A673 (cell line): ENCODE measurements around the gene FABP3. TPM values are rescaled to one million over a fixed set of nuclear protein-coding genes. Genes with fewer than 3 reads are reported as not detected.

Experiments
- BruUV-seq: library from RNA; stranded (reverse); fragments of 400-500 nt; replicated peaks from 2 replicates; lab custom pipeline; 2021; lab: Mats Ljungman, UMichigan
- CTCF ChIA-PET: fragments of 300-600 bp; sonication (Branson Sonifier 250); formaldehyde crosslinking; loops from one replicate; lab custom pipeline; 2022; ENCODE audit warnings: antibody characterized with exemption; lab: Charles Lee
- POLR2A ChIA-PET: fragments of 300-600 bp; sonication (Branson Sonifier 250); formaldehyde crosslinking; loops from one replicate; lab custom pipeline; 2022; ENCODE audit warnings: antibody characterized with exemption; ENCODE audit not compliant: low non-redundant PET; lab: Charles Lee
- DNase-seq: peaks from one replicate; pipeline ENCODE4 v3.0.0-alpha.2; 2015; ENCODE audit warnings: low spot score
- H3K27ac ChIP-seq: fragments of 200-600 bp; sonication (generic); 2 replicates; pipeline ENCODE4 v1.5.1; 2016; ENCODE audit warnings: mixed run types, low read depth, mild to moderate bottlenecking, mixed read lengths, antibody characterized with exemption, low read length; ENCODE audit not compliant: poor library complexity, severe bottlenecking
- H3K27me3 ChIP-seq: fragments of 200-600 bp; sonication (generic); replicated peaks from 2 replicates; pipeline ENCODE4 v1.6.1; 2017; ENCODE audit warnings: mixed run types, low read depth, mild to moderate bottlenecking, mixed read lengths, antibody characterized with exemption, low read length; ENCODE audit not compliant: insufficient read depth, poor library complexity
- H3K36me3 ChIP-seq: fragments of 200-600 bp; sonication (generic); 2 replicates; pipeline ENCODE4 v1.6.1; 2016; ENCODE audit warnings: mixed run types, mild to moderate bottlenecking, mixed read lengths, antibody characterized with exemption, low read length; ENCODE audit not compliant: insufficient read depth, poor library complexity, severe bottlenecking
- H3K4me1 ChIP-seq: fragments of 200-600 bp; sonication (generic); 2 replicates; pipeline ENCODE4 v1.6.1; 2017; ENCODE audit warnings: mixed run types, mild to moderate bottlenecking, mixed read lengths, antibody characterized with exemption, low read length; ENCODE audit not compliant: insufficient read depth, poor library complexity, severe bottlenecking
- H3K4me3 ChIP-seq: fragments of 200-600 bp; sonication (generic); 2 replicates; pipeline ENCODE4 v1.5.1; 2016; ENCODE audit warnings: low read depth, mixed run types, mild to moderate bottlenecking, mixed read lengths, low read length; ENCODE audit not compliant: poor library complexity, severe bottlenecking
- H3K9me3 ChIP-seq: fragments of 200-600 bp; sonication (generic); 2 replicates; pipeline ENCODE4 v1.6.1; 2016; ENCODE audit warnings: mixed run types, low read depth, mild to moderate bottlenecking, mixed read lengths, antibody characterized with exemption, low read length; ENCODE audit not compliant: poor library complexity, severe bottlenecking
- CTCF ChIP-seq: fragments of 300-800, 200-600 bp; sonication (generic); conservative IDR thresholded peaks from 2 replicates; pipeline ENCODE4 v1.5.1; 2017; ENCODE audit warnings: low read depth, mild to moderate bottlenecking, antibody characterized with exemption, low read length, moderate library complexity, mixed read lengths
- EZH2 ChIP-seq: fragments of 200-600 bp; sonication (generic); IDR thresholded peaks from 2 replicates; pipeline ENCODE4 v1.6.1; 2017; ENCODE audit warnings: borderline replicate concordance, low read depth, mild to moderate bottlenecking, mixed read lengths, antibody characterized with exemption, low read length; ENCODE audit not compliant: poor library complexity, severe bottlenecking
- intact Hi-C: fragments of 100-400 bp; cut with micrococcal nuclease; formaldehyde crosslinking; loops from one replicate; pipeline ENCODE4 v1.10.0; 2022; ENCODE audit not compliant: unreplicated experiment
- total RNA-seq: library from RNA; stranded (reverse); gene quantifications from 2 replicates; pipeline ENCODE4 v1.2.3, GENCODE V29; 2021

The FABP3 gene
- total RNA-seq, 1 experiment from 2014 or later = not detected

DNA sequence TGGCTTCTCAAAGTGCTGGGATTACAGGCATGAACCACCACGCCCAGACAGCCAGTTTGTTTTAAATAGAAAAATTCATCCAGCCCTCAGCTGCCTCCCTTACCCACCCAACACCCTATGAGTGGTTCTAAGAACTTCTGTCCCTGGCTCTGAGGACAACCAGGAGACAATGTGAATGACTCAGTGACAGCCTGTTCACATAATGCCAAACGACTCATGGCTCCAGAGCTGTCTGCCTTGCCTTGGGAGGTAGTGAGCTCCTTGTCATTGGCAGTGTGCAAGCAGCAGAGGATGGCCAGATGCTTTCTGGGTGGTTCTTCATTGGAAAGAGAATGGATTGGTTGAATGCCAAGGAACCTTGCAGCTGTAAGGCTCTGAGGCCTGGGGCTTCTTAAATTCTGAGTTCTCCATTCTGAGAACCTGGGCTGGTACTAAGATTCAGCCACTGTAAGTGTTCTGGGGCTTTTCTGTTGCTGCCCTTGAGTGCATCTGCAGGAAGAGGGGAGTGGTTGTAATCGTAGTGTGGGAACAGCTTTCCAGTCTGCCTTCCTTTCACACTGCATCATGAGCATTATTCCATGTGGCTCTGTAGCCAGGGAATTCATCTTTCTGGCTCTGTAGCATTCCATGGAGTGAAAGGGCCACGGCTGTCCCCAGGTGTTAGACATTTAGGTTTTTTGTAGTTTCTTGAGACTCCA lies 45.9 kb upstream of the FABP3 start:
- Histone ChIP-seq H3K9me3 (no peaks in the 10 kb centered on the region), H3K27me3 (peaks cover 17% of the 10 kb centered on the region), H3K36me3 (no peaks in the 10 kb centered on the region), H3K4me1 (peaks cover 6% of the 10 kb centered on the region), H3K27ac (no peak overlapping the region), H3K4me3 (no peak overlapping the region)
- BruUV-seq = no TSS peak
- TF ChIP-seq CTCF (no peak), EZH2 (no peak)
- DNase-seq = no peak
- intact Hi-C loops = loop anchor here (5.0 kb wide), 1 partner anchor 129 kb away; no protein-coding TSS in a partner anchor
- ChIA-PET CTCF (interaction anchor here (0.6 kb wide), 1 partner anchor 51 kb away, joined by 3 read pairs; no protein-coding TSS in a partner anchor), POLR2A (no interaction called here)

GRCh38 chr1:31417148-31417547 lies 44.3 kb upstream of the FABP3 start:
- Histone ChIP-seq H3K4me1 (peaks cover 8% of the 10 kb centered on the region), H3K27ac (no peak overlapping the region), H3K4me3 (no peak overlapping the region), H3K27me3 (peaks cover 32% of the 10 kb centered on the region), H3K9me3 (no peaks in the 10 kb centered on the region), H3K36me3 (no peaks in the 10 kb centered on the region)
- no TSS peak for BruUV-seq
- DNase-seq = no peak
- TF ChIP-seq CTCF (no peak), EZH2 (no peak)
- ChIA-PET POLR2A (no interaction called here), CTCF (no interaction called here)
- intact Hi-C loops = loop anchor here (5.0 kb wide), 1 partner anchor 130 kb away; no protein-coding TSS in a partner anchor

DNA sequence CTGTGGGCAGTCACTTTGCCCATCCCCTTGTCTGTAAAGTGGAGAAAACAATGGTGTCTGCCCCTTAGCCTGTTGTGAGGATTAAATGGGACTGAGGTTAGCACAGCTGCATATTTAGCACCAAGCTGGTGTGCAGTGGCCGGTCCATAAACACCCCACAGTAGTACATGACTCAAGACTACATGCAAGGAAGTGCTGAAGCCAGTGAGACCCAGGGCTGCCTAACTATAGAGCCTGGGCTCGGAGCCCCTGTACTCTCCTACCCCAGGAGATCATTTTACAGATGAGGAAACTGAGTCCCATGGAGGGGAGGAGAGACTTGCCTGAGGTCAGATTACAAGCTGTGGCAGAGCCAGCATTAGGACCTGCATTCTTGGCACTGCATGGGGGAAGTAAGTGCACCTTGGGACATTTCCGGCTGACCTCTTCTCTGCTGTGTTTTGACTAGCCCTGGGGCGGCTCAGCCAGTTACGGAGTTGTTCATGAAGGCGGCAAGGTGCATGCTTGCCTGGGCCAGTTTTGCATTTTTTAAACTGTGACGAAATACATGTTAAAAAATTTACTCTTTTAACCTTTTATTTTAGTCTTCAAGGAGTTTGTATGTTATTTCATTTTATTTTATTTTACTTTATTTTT lies 43.3 kb upstream of the FABP3 start:
- no peak for TF ChIP-seq EZH2
- no peak for TF ChIP-seq CTCF
- Histone ChIP-seq H3K4me1 (peaks cover 8% of the 10 kb centered on the region), H3K36me3 (no peaks in the 10 kb centered on the region), H3K27me3 (peaks cover 40% of the 10 kb centered on the region), H3K9me3 (no peaks in the 10 kb centered on the region), H3K27ac (no peak overlapping the region), H3K4me3 (no peak overlapping the region)
- ChIA-PET POLR2A (no interaction called here), CTCF (no interaction called here)
- no TSS peak for BruUV-seq
- intact Hi-C loops = loop anchor here (5.0 kb wide), 1 partner anchor 131 kb away; no protein-coding TSS in a partner anchor
- DNase-seq = no peak
